OCI-LY1 (cell line): Measurements from ENCODE around the gene C10orf67.

Experiments
- EZH2 ChIP-seq: fragments of 200-600 bp; sonication (generic), shearing (Covaris generic); IDR thresholded peaks from 2 replicates; pipeline ENCODE4 v1.8.0; 2017; ENCODE audit warnings: borderline replicate concordance, mixed run types, mild to moderate bottlenecking, antibody characterized with exemption, low read length, moderate library complexity, mixed read lengths
- TF ChIP-seq, protein P1 (sequence below): fragments of 200-600 bp; sonication (generic), shearing (Covaris generic); IDR thresholded peaks from 2 replicates; pipeline ENCODE4 v1.5.1; 2017; ENCODE audit warnings: mild to moderate bottlenecking, antibody characterized with exemption, low read length, moderate library complexity, mixed read lengths

DNA sequence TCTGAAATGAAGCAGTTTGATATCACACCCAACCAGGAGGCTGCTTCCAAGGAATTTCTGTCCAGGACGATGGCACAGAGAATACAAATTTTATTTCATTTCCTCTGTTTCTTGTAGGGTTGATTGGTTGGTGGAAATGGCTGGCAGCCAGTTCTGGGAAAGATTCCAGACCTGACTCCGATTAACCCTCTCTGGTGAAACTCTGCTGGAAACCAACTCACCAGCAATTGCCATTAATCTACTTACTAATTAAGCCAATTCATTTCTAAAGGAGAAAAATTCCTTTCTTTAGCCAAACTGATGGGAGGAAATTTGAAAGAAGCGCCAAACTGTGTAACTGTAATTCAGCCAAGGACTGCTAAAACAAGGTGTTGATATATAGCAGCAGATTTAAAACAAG is 141.8 kb downstream of the C10orf67 start:
- TF ChIP-seq, protein P1, sequence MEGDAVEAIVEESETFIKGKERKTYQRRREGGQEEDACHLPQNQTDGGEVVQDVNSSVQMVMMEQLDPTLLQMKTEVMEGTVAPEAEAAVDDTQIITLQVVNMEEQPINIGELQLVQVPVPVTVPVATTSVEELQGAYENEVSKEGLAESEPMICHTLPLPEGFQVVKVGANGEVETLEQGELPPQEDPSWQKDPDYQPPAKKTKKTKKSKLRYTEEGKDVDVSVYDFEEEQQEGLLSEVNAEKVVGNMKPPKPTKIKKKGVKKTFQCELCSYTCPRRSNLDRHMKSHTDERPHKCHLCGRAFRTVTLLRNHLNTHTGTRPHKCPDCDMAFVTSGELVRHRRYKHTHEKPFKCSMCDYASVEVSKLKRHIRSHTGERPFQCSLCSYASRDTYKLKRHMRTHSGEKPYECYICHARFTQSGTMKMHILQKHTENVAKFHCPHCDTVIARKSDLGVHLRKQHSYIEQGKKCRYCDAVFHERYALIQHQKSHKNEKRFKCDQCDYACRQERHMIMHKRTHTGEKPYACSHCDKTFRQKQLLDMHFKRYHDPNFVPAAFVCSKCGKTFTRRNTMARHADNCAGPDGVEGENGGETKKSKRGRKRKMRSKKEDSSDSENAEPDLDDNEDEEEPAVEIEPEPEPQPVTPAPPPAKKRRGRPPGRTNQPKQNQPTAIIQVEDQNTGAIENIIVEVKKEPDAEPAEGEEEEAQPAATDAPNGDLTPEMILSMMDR, result no peak
- no peak for TF ChIP-seq EZH2
